ENCODE data around the gene FOXP1.

DNA sequence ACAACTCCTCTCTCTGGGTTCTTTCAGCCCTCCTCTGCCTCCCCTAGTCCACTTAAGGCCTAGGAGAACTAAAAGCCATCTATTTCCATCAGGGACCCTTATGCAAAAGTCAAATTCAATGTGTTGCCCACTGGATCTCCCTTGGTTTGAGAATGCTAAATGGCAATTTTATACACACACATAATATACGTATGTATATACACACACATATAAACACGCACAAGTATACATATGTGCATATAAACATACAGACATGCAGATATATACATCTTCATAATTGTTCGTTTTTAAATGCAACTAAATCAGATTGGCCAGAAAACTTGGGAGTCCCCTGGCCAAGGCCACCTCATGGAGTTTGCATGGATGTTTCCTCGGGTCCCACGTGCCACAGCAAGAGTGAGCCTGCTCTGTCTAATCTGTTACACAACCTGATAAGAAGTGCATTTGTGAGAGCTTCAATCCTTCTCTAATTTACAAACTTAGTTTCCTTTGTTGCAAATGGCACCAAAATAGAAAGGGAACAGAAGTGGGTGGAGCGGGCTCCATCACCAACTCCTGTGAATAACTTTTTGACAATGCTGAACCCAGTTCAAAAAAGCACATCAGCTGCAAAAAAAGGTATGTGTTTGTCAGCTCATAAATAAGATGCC lies 84.2 kb downstream of the FOXP1 start:
- TF ChIP-seq, protein P1, sequence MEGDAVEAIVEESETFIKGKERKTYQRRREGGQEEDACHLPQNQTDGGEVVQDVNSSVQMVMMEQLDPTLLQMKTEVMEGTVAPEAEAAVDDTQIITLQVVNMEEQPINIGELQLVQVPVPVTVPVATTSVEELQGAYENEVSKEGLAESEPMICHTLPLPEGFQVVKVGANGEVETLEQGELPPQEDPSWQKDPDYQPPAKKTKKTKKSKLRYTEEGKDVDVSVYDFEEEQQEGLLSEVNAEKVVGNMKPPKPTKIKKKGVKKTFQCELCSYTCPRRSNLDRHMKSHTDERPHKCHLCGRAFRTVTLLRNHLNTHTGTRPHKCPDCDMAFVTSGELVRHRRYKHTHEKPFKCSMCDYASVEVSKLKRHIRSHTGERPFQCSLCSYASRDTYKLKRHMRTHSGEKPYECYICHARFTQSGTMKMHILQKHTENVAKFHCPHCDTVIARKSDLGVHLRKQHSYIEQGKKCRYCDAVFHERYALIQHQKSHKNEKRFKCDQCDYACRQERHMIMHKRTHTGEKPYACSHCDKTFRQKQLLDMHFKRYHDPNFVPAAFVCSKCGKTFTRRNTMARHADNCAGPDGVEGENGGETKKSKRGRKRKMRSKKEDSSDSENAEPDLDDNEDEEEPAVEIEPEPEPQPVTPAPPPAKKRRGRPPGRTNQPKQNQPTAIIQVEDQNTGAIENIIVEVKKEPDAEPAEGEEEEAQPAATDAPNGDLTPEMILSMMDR (IDR thresholded peaks at IDR 0.05): no peak
- TF ChIP-seq POLR2A (IDR thresholded peaks at IDR 0.05): no peak

All from adrenal gland (tissue), 5 donors.